ENCODE results near the gene CXorf49.

- TF ChIP-seq CTCF (IDR thresholded peaks at IDR 0.05) (no peak), POLR2A (IDR thresholded peaks at IDR 0.05) (no peak)
Measured at GRCh38 chrX:71671043-71671780, 46.9 kb downstream of the CXorf49 start.

All from transverse colon (tissue), 3 donors.